Vagina (tissue), 2 donors: ENCODE measurements around the gene KRT2.

Experiments
- CTCF ChIP-seq, 3 experiments: fragments of 450-650 bp in 2 of 3; fragments of 200-600 bp in 1 of 3; sonication (generic) in 1 of 3; IDR thresholded peaks; one replicate each; pipeline ENCODE4 v1.5.1; 2017 to 2019; ENCODE audit warnings: antibody characterized with exemption in 3 of 3, mild to moderate bottlenecking in 2 of 3, moderate library complexity in 2 of 3
- POLR2A ChIP-seq, 2 donors: fragments of 450-650 bp; IDR thresholded peaks; one replicate each; pipeline ENCODE4 v1.6.1; 2017; ENCODE audit warnings: antibody characterized with exemption in 2 of 2, mild to moderate bottlenecking in 2 of 2, moderate library complexity in 2 of 2
- POLR2AphosphoS5 ChIP-seq, 2 donors: sonication (generic); formaldehyde crosslinking; IDR thresholded peaks; one replicate each; pipeline ENCODE4 v1.9.0; 2017; ENCODE audit warnings: antibody characterized with exemption in 2 of 2, mild to moderate bottlenecking in 2 of 2, low read depth in 1 of 2; ENCODE audit not compliant: insufficient read depth in 1 of 2

- TF ChIP-seq CTCF (IDR thresholded peaks at IDR 0.05) (no peak), POLR2AphosphoS5 (IDR thresholded peaks at IDR 0.05; ENCODE audit: insufficient read depth in 1 of 2, low read depth in 1 of 2) (no peak), POLR2A (IDR thresholded peaks at IDR 0.05) (no peak)
Observed at GRCh38 chr12:52600941-52601481, 51.0 kb downstream of the KRT2 start, which contains the start of gene KRT72.
